ENCODE data around the gene PDCD4.

- TF ChIP-seq CTCF (conservative IDR thresholded peaks at IDR 0.05; ENCODE audit: low read depth, low read length) (no peak), RFX5 (IDR thresholded peaks at IDR 0.05; ENCODE audit: low read depth, low read length) (no peak), POLR2A (IDR thresholded peaks at IDR 0.05; ENCODE audit: low read depth, low read length) (no peak), SMC3 (IDR thresholded peaks at IDR 0.05; ENCODE audit: low read depth, low read length) (no peak), USF2 (IDR thresholded peaks at IDR 0.05; ENCODE audit: low read depth, low read length) (no peak), CHD1 (IDR thresholded peaks at IDR 0.05; ENCODE audit: low read depth, low read length) (no peak)
Measured at GRCh38 chr10:110863361-110863760, 8.4 kb upstream of the PDCD4 start.

All from IMR-90 (cell line).